Left renal cortex interstitium (tissue), 4 donors: ENCODE data around the gene TSPAN4. TPM values are rescaled to one million over a fixed set of nuclear protein-coding genes. Genes with fewer than 3 reads are reported as not detected.
A peak's percentile ranks its signal among the peaks of the same experiment; 100 is the strongest.

Experiments
- DNase-seq, 4 donors: peaks; one replicate each; pipeline ENCODE4 v3.0.0-alpha.2; 2013; ENCODE audit warnings: low read depth in 4 of 4, low spot score in 2 of 4, missing footprints in 1 of 4
- polyA plus RNA-seq, 4 donors: library from polyadenylated mRNA; unstranded; fragments of 120-200 nt; gene quantifications; one replicate each; pipeline ENCODE4 v1.2.1, GENCODE V29; 2013; ENCODE audit not compliant: insufficient read length in 4 of 4

The TSPAN4 gene
- polyA plus RNA-seq, 4 donors, result 65.9 to 94.9 (median 76.6) TPM

GRCh38 chr11:803770-804598, 38.7 kb upstream of the TSPAN4 start:
- DNase-seq, result no peak

GRCh38 chr11:804599-804964, 38.1 kb upstream of the TSPAN4 start:
- DNase-seq, result no peak

GRCh38 chr11:808427-809286, 34.0 kb upstream of the TSPAN4 start:
- DNase-seq, result no peak

- peak; percentile 97 to 99 (median 98) for DNase-seq
Observed at GRCh38 chr11:809287-810039, 33.2 kb upstream of the TSPAN4 start, which contains the start of gene RPLP2. RPLP2 (plus strand) TSS chr11:809967; CDS start chr11:810235, 268 bp downstream.

GRCh38 chr11:810040-810567, 32.5 kb upstream of the TSPAN4 start:
- DNase-seq, result no peak

GRCh38 chr11:811446-812245, 31.0 kb upstream of the TSPAN4 start:
- DNase-seq, result no peak

GRCh38 chr11:812390-812789, 30.3 kb upstream of the TSPAN4 start:
- DNase-seq, result no peak

GRCh38 chr11:813072-813455, 29.6 kb upstream of the TSPAN4 start:
- DNase-seq, result no peak

- no peak for DNase-seq
Observed at GRCh38 chr11:813456-814096, 29.1 kb upstream of the TSPAN4 start.

GRCh38 chr11:815675-816432, 26.8 kb upstream of the TSPAN4 start:
- DNase-seq, result no peak

GRCh38 chr11:816433-816779, 26.2 kb upstream of the TSPAN4 start:
- no peak for DNase-seq

- no peak for DNase-seq
Observed at GRCh38 chr11:818396-819128, 24.1 kb upstream of the TSPAN4 start, which contains the start of gene PNPLA2. PNPLA2 (plus strand) TSS chr11:818914; CDS start chr11:819719, 805 bp downstream.

GRCh38 chr11:819129-819931, 23.3 kb upstream of the TSPAN4 start:
- DNase-seq, result no peak

GRCh38 chr11:819943-820649, 22.6 kb upstream of the TSPAN4 start:
- DNase-seq, result no peak

GRCh38 chr11:820655-821511, 21.8 kb upstream of the TSPAN4 start:
- DNase-seq, result no peak
